HepG2 (cell line): ENCODE data around the gene BTAF1. TPM values are rescaled to one million over a fixed set of nuclear protein-coding genes. Genes with fewer than 3 reads are reported as not detected.

Source experiments
- ATAC-seq: fragments of 200-7000 bp; cut with Tn5 transposase; 3 replicates; pipeline ENCODE4 v1.9.1; 2020; ENCODE audit warnings: mild to moderate bottlenecking, moderate library complexity
- BruUV-seq: library from RNA; stranded (reverse); fragments of 400-500 nt; replicated peaks from 2 replicates; lab custom pipeline; 2021; lab: Mats Ljungman, UMichigan
- CTCF ChIA-PET: fragments of 300-600 bp; formaldehyde crosslinking; extraction: SDS; loops from one replicate; lab custom pipeline; 2021; ENCODE audit warnings: low total read pairs, inconsistent platforms, low intra/inter-chr PET ratio; lab: Yijun Ruan, JAX
- POLR2A ChIA-PET: fragments of 350-600 bp; sonication (Branson Sonifier 250); formaldehyde crosslinking; loops from one replicate; lab custom pipeline; 2020; ENCODE audit warnings: antibody characterized with exemption, inconsistent platforms; lab: Yijun Ruan, JAX
- DNase-seq: peaks from one replicate; pipeline ENCODE4 v3.0.0-alpha.2; 2015; ENCODE audit warnings: low spot score
- FAIRE-seq: peaks from 3 replicates; lab custom pipeline; 2011; peaks lifted over from hg19 to GRCh38; lab: Jason Lieb, UNC
- H2AFZ ChIP-seq: one replicate; pipeline ENCODE4 v1.6.1; 2011; ENCODE audit warnings: low read length, inconsistent platforms
- H3K27ac ChIP-seq: fragments of 300-600 bp; 3 replicates; pipeline ENCODE4 v1.8.0; 2011; ENCODE audit warnings: mixed run types, mild to moderate bottlenecking, mixed read lengths, low read length, inconsistent platforms; ENCODE audit not compliant: insufficient read depth; ENCODE audit errors: extremely low read length
- H3K27me3 ChIP-seq, 2 experiments: fragments of 200-600 bp in 1 of 2; 2 replicates in 1 of 2; 3 replicates in 1 of 2; pipeline versions ENCODE4 v1.6.0 to v1.8.0; 2011; ENCODE audit warnings: low read length in 2 of 2, mild to moderate bottlenecking in 2 of 2, moderate library complexity in 2 of 2, inconsistent platforms in 1 of 2; ENCODE audit not compliant: insufficient read depth in 2 of 2, control insufficient read depth in 1 of 2
- H3K36me3 ChIP-seq, 2 experiments: fragments of 200-600 bp in 1 of 2; replicated peaks in 1 of 2; 2 replicates in 1 of 2; 3 replicates in 1 of 2; pipeline versions ENCODE4 v1.5.1 to v1.8.0; 2011; ENCODE audit warnings: low read length in 2 of 2, inconsistent platforms in 1 of 2; ENCODE audit not compliant: insufficient read depth in 2 of 2, control insufficient read depth in 1 of 2
- H3K4me1 ChIP-seq: 2 replicates; pipeline ENCODE4 v1.5.1; 2012; ENCODE audit warnings: low read length, inconsistent platforms; ENCODE audit not compliant: insufficient read depth
- H3K4me2 ChIP-seq: 2 replicates; pipeline ENCODE4 v1.6.0; 2011; ENCODE audit warnings: low read depth, low read length, inconsistent platforms
- H3K4me3 ChIP-seq, 3 experiments: fragments of 200-600 bp in 1 of 3; sonication (generic), shearing (Covaris generic) in 1 of 3; replicated peaks in 1 of 3; 2 replicates each; pipeline ENCODE4 v1.5.1; 2011 to 2016; ENCODE audit warnings: low read length in 3 of 3, inconsistent platforms in 2 of 3, low read depth in 2 of 3, mild to moderate bottlenecking in 2 of 3, control low read depth in 1 of 3, mixed read lengths in 1 of 3; ENCODE audit not compliant: insufficient read depth in 1 of 3
- H3K79me2 ChIP-seq: one replicate; pipeline ENCODE4 v1.6.1; 2011; ENCODE audit warnings: low read length, inconsistent platforms; ENCODE audit not compliant: insufficient read depth
- H3K9ac ChIP-seq: 2 replicates; pipeline ENCODE4 v1.6.0; 2011; ENCODE audit warnings: mild to moderate bottlenecking, low read depth, low read length, inconsistent platforms; ENCODE audit not compliant: insufficient read depth
- H3K9me3 ChIP-seq: 2 replicates; pipeline ENCODE4 v1.5.1; 2012; ENCODE audit warnings: mild to moderate bottlenecking, low read length
- H4K20me1 ChIP-seq: 2 replicates; pipeline ENCODE4 v1.6.0; 2011; ENCODE audit warnings: inconsistent platforms, mild to moderate bottlenecking, low read length, moderate library complexity; ENCODE audit not compliant: insufficient read depth
- DMTF1 ChIP-seq: sonication (generic); formaldehyde crosslinking; IDR thresholded peaks from 2 replicates; pipeline ENCODE4 v1.4.0; 2020; ENCODE audit warnings: mild to moderate bottlenecking, missing genetic modification reagents
- HMG20B ChIP-seq: conservative IDR thresholded peaks from 2 replicates; pipeline ENCODE4 v1.6.1; 2016; ENCODE audit warnings: missing genetic modification reagents, missing compliant biosample characterization
- KDM5A ChIP-seq: fragments of 200-600 bp; sonication (generic); IDR thresholded peaks from 2 replicates; pipeline ENCODE4 v1.7.0; 2018; ENCODE audit warnings: antibody characterized with exemption, mild to moderate bottlenecking, low read length, borderline replicate concordance
- KLF6 ChIP-seq: IDR thresholded peaks from 2 replicates; pipeline ENCODE4 v1.8.0; 2016; ENCODE audit warnings: missing biosample characterization, missing genetic modification reagents
- PRPF4 ChIP-seq: fragments of 200-400 bp; formaldehyde crosslinking; IDR thresholded peaks from 2 replicates; pipeline ENCODE4 v1.6.1; 2016; ENCODE audit warnings: low read length, low read depth; ENCODE audit not compliant: poor library complexity, severe bottlenecking
- ZNF275 ChIP-seq: sonication (generic); formaldehyde crosslinking; IDR thresholded peaks from 2 replicates; pipeline ENCODE4 v1.8.0; 2022; ENCODE audit warnings: missing genetic modification reagents, mild to moderate bottlenecking, inconsistent platforms, borderline replicate concordance
- WGBS: methylation state at CpG from one replicate; pipeline ENCODE4 v1.1.6; 2017; ENCODE audit warnings: low lambda C conversion rate; 5-methylcytosine and 5-hydroxymethylcytosine counted together
- in situ Hi-C: cut with HindIII; loops from 2 replicates; pipeline ENCODE4 v1.10.0; 2017; ENCODE audit warnings: low pct_unique_long_range_greater_than_20kb; ENCODE audit not compliant: extremely low pct_ligation_motif_present
- intact Hi-C: fragments of 100-400 bp; cut with micrococcal nuclease; formaldehyde crosslinking; loops from one replicate; pipeline ENCODE4 v1.10.0; 2022; ENCODE audit not compliant: unreplicated experiment
- polyA plus RNA-seq, 8 experiments: library from polyadenylated mRNA; depleted of rRNA in 3 of 8; stranded (reverse) in 7 of 8; unstranded in 1 of 8; fragments of >200 nt; fragmentation: Illumina TruSeq in 4 of 8; extraction: Trizol in 4 of 8; gene quantifications; 2 replicates each; pipeline versions ENCODE4 v1.2.1 to v1.2.3, GENCODE V29; 2011 to 2016; ENCODE audit warnings: low read depth in 4 of 8, missing spikeins in 1 of 8, mixed read lengths in 1 of 8; ENCODE audit not compliant: insufficient read depth in 1 of 8
- total RNA-seq, 5 experiments: library from RNA; depleted of rRNA; stranded (reverse); fragments of >200 nt; fragmentation: Illumina TruSeq; extraction: Trizol; gene quantifications; 2 replicates each; pipeline ENCODE4 v1.2.3, GENCODE V29; 2016; ENCODE audit warnings: low read depth in 1 of 5

Gene BTAF1
- total and polyA plus RNA-seq, 2 of the 13 experiments (the other 11 are each of a cell fraction or from before 2014, with no cell fraction given): 38.6 to 54.1 TPM

DNA sequence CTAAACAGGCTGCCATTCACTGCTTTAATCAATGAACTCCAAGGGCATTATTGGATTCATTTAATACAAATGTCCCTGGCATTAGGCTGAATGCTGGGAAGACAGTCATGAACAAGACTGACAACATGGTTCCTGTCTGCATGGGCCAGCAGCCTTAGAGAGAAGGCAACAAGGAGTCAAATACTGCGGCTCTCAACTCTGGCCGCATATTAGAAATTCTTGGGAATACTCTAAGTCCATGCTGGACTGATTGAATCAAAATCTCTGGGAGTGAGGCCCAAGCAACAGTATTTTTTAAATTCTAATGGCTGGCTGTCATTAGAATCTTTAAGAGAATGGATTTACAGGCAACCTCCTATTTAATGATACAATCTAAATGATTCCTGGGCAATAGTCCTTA, 48.4 kb upstream of the BTAF1 start:
- CTCF ChIA-PET: no interaction called here
- Histone ChIP-seq H3K4me2 (no peak overlapping the region), H3K27me3 (no peaks in the 10 kb centered on the region), H4K20me1 (no peaks in the 10 kb centered on the region), H3K4me3 (no peak overlapping the region), H3K9me3 (no peaks in the 10 kb centered on the region), H2AFZ (no peak overlapping the region), H3K9ac (no peak overlapping the region), H3K4me1 (peaks cover 18% of the 10 kb centered on the region), H3K27ac (no peak overlapping the region), H3K36me3 (no peaks in the 10 kb centered on the region), H3K79me2 (no peaks in the 10 kb centered on the region)
- POLR2A ChIA-PET: no interaction called here
- ATAC-seq (no peak), DNase-seq (no peak), FAIRE-seq (no peak)
- intact Hi-C loops (no loop called here), in situ Hi-C loops (no loop called here)
- BruUV-seq: no TSS peak
- WGBS: 87% methylated on average over 2 of the region's 2 CpGs
- TF ChIP-seq KDM5A (no peak), DMTF1 (CRISPR knock-in tag) (no peak), HMG20B (CRISPR knock-in tag) (no peak), PRPF4 (no peak), KLF6 (CRISPR knock-in tag) (no peak), ZNF275 (CRISPR knock-in tag) (no peak)
